GOT3 (cell line): ENCODE data around the gene MAGI1.
A peak's percentile ranks its signal among the peaks of the same experiment; 100 is the strongest.

Experiments used
- DNase-seq: peaks from one replicate; lab custom pipeline; 2025; ENCODE audit warnings: mixed read lengths; lab: John Stamatoyannopoulos, UW

Gene MAGI1

DNA sequence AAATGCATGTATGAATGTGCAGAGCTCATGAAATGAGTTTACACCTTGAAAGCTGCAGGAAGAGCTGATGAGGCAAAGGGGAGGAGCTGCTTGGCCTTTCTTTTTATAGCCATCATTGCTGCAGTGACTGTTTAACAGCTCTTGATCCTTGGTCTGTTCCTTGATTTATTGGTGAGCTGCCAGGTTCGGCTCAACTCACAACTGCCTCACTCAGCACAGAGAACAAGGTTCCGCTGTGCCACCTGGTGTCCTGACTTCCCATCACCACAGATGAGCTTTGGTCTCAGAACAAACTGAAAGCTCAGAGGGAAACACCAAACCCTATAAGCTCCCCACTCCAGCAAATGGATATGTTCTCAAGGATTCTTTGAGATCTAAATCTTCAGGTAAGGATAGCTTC, 626.1 kb downstream of the MAGI1 start:
- no peak for DNase-seq

DNA sequence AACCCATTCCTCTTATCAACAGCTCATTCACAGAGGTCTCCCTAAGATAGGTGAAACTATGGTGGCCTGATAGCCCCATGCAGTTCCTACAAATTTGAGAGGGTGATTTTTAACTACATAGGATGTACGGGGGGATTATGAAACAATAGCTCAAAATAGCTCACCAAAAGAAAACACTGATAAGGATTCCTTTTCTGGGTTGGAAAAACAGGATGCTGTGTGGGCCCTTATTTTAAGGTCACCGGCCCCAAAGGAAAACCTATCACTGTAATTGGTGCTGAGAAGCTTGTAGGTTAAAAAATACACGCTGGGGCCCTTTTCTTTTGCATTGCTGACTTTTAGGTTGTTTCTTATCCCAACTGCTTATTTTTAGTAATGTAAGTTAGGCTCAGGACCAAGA, 627.4 kb downstream of the MAGI1 start:
- no peak for DNase-seq

DNA sequence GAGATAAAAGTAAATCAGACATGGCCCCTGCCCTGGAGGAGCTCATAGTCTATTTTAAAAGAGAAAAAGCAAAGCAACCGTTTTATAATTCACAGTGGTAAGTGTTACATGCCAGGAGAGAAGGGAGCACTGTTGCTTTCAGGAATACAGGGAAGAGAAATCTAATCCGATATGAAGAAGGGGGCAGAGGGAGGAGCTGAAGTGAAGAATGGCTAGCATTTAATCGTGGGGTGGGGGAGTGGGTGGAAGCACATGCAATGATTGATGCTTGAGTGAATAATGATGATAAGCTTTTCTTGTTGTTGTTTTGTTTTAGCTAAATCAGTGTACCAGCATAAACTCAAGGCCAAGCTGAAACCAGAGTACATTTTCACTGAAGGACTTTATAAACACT, 629.5 kb downstream of the MAGI1 start:
- DNase-seq: no peak

DNA sequence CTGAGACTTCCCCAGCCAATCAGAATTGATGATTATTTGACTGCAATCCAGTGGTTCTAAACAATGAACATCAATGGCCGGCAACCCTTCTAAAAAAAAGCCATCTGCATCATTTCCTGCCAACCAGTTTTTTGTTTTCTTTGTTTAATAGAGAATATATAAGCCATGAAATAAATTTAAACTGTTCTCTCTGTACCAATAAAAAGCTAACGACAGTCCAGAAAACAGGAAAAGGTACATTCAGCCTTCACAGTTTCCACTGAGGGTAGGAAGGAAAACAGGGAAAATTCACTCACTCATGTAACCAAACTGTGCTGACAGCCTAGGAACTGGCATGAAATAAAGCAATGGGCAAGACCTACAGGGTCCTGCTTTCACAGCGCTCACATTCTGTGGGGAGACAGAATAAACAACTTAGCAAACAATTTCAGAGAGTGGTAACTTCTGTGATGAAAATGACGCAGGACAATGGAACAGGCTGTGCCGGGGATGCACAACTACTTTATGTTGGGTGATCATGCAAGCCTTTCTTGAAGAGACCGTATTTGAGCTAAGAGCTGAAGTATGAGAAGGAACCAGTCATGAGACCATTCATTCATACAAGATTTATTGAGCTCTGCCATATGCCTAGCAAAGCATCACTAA, 630.1 kb downstream of the MAGI1 start:
- DNase-seq: no peak

DNA sequence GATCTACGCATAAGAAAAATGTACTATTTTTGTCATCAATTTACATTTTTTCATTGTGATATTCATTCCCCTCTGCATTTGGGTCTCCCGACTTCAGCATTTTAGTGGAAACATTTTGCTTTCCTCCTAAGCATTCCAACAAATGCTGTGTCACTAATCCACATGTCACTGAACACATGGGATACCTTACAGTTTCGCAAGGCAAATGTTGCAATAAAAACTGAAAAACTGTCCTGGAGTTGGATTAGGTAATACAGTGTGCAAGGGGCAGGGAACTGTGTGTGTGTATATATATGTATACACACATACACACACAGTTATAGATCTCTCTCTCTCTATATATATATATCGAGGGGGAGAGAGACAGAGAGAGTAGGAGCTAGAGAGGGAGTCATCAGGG, 632.2 kb downstream of the MAGI1 start:
- no peak for DNase-seq

DNA sequence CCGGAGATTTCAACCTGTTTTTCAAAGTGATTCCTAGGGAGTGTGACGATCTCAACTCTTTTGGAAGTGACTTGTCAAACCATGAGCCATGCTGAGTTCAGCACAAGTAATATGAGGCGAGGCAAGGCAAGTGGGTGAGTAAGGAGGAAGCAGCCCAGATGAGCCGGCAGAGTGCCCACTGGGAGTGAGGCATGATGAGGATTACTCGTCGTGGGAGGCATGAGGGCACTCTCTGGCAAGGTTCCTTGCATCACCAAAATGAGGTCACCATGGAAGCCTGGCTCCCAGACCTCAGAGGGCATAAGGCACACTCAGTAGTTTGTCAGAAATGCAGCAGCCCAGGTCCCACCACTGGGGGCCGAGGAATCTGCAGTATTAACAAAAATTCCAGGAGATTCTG, 636.1 kb downstream of the MAGI1 start:
- DNase-seq: peak; percentile 61

DNA sequence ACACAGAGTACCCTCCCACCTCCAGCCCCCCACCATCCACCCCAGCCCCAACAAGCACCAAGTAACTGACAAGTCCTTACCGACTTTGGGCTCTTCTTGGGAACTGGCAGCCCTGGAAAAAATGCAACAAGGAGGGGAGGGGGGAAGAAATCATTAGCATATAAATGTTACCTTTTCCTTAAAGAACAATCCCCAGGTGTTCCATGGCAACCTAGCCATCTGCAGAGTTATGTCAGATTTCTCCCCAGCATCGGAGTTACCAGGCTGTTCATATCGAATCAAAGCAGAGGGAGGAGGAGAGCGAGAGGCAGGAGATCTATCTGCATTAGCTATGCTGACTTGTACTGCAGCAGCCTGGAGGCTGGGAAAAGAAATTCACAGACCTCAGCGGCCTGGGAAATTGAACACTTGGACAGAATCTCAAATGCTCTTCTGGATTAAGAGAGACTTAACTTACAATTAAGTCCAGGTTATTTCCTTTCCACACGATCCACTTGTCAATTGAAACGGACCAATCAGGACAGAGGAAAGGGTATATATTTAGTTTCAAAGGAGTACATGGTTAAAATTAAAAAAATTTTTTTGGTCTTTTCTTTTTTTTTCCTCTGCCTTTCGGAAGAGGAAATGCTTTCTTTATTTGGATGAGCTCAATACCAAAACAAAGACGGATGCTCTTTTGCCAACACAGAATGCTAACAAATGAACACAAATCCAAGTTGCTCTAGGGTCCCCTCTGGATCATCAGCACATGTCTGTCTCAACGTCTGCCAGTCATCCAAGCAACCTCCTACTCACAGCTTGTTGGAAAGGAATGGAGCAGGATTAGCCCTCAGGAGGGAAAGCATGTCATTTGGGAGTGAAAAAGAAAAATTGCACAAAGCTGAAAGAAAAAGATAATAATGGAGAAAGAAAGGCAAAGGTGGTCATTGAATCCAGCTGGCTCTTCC, 637.1 kb downstream of the MAGI1 start:
- DNase-seq: no peak

DNA sequence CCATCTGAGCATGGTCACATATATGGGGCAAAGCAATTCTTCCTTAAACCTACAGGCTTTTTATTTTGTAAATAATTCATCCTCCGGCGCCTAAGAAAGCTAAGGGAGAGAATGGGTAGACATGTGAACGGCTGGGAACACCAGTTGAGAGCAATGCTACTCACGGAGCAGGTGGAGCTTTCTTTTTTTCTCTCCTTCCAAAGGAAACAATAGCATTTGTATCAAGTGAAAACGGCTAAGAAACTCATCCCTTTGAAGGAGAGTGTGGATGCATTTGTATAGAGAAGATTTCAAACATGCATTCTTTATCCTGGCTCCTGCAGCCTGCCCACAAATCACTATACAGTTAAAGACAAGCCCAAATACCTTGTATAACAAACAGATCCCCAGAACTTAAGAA, 637.8 kb downstream of the MAGI1 start:
- DNase-seq: no peak

DNA sequence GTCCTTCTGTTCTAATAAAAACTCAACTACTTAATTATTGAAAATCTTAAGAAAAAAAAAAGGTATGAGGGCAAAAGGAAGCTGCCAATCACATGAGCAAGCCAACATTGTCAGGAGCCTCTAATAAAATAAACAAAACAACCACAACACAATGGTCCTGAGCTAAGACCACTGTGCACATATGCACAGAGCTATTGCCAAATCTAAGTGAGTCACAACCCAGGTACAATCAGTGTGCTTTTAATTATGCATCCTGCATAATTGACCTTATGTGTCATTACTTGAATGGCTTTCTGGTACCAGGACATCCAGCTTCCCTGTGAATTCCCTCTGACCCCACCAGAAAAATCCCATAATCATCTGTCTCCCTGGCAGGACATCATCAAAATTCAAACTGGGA, 639.8 kb downstream of the MAGI1 start:
- no peak for DNase-seq

DNA sequence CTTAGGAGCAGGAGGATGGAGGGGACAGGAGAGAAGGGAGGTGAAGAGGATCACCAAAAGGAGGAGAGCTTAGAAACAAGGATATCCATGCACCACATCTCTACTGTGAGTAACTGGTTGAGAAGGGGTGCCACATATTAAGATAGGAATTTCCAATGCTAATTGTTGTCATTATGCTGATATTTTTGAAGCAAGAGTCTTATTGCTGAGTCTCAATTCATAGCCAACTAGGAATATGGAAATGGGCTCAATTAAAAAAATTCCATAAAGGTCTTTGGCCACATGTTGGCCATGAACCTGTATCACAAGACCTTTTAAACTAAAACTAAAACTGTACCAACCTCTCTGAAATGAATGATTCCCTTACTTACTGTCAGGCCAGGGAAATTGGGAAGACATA, 642.6 kb downstream of the MAGI1 start:
- DNase-seq: no peak

DNA sequence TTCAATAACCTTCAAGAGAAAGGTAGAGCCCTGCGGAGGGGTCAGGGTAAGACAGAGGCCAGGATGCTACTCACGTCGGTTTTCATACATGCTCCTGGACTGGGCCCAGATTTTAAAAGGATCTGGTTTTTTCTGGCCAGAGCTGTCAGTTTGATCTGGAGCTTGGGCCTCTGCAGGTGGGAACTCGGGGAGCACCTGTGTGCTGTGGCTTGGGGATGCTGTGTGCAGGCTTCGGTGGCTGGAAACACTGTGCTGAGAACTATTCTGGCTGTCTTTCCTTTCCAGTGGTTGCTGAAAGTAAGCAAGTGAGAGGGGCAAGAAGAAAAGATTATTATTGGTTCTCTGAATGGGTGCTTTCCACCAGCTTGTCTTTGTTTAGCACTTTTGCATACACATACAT, 647.6 kb downstream of the MAGI1 start:
- no peak for DNase-seq

DNA sequence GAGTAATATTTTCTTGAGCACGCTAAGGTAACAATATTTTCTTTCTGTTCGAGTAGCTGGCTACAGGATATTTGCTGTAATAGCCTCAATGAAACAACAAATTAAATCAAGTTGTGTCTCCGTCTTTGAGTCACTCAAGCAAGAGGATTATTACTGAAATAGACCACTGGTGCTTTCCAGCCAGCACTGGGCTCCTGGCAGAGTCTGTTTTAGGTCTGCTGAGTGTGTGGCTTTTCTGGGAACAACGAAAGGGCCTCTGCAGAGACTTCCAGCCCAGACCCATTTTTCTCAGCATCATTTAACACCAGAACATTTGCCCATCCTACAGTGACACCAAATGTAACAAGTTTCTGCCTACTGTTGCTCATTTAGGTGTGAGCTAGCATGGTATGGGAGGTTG, 652.9 kb downstream of the MAGI1 start:
- no peak for DNase-seq

DNA sequence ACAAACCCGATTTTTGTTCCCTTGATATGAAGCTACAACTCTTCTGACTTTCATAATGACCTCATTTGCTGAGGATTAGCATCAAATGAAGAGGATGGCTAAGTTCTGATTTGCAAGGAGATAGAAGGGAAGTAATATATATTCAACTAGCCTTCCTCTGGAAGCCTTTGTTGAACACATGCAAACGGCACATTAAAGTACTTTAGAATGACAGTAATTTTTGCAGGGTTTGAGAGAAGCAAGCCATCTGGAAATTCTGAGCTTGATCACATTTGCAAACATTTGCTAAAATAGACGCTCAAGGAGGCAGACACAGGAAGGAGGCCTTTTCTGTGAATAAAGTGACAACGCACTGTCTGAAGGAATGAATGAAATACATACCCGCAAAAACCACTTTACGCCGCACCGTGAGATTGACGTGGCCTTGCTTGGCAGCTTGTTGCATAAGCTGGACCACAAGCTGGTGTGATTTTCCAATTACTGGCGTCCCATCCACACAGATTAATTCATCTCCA, 657.2 kb downstream of the MAGI1 start:
- no peak for DNase-seq

DNA sequence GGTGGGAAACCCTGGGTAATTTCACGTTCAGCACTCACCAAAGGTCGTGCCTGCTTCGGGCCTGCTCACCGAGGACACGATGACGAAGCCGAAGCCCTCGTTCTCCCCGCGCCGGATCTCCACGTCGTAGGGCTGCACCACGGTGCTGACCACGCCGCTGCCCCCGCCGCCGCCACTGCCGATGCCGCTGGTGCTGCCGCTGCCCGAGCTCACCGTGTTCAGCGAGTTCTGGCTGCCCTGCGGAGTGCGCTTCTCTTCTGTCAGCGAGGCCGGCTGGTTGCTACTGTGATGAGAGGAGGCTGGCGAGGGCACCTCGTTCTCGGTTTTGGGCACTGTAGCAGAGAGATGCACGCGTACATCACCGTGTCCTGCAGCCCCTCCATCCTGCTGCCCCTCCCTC, 659.5 kb downstream of the MAGI1 start:
- DNase-seq: no peak

DNA sequence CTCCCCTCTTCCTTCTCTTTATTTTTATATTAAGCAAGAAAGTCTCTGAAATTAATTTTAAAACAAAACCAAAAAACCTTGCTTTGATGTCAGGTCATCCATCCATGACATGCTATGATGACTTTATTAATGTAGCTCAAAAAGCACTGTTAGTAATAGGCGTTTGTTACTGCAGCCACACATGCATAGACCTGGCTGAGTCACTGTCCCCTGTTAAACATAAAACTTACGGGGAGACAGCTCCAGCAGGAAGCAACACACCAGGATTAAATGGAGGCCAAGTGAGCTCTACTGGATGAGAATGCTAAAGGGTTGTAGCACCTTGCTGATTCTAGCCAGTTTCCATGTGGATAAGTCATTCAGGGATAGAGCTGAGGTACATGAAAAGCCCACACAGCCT, 661.1 kb downstream of the MAGI1 start:
- DNase-seq: no peak

DNA sequence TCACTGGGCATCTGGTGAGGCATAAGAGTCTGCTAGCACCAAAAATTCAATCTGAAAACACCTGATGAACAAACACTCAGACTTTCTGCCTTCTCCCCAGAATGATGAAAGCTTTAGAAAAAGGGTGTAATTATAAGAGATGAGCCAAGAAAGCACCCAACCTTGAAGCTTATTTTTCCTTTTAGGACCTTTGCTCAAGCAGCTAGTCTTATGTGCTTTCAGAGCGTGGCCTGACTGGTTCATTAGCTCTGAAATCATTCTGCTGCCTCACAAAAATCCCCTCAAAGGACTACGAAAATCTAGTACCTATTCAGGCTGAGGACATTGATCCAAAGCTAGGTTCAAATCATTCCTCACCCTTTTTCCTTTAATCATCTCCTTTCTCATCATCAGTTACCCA, 662.3 kb downstream of the MAGI1 start:
- DNase-seq: no peak

DNA sequence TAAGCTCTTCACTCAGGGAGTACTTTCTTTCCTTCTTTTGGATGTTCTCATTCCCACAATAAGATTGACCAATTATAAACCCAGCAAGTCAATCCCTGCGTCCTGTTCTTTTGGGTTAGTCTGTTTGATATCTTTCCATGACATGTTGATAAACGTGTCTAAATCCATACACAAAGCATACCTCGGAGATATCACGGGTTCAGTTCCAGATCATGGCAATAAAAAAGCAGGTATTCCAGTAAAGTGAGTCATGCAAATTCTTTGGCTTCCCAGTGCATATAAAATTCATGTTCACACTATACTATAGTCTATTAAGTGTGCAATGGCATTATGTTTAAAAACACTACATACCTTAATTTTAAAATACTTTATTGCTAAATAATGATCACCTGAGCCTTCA, 667.7 kb downstream of the MAGI1 start:
- no peak for DNase-seq

DNA sequence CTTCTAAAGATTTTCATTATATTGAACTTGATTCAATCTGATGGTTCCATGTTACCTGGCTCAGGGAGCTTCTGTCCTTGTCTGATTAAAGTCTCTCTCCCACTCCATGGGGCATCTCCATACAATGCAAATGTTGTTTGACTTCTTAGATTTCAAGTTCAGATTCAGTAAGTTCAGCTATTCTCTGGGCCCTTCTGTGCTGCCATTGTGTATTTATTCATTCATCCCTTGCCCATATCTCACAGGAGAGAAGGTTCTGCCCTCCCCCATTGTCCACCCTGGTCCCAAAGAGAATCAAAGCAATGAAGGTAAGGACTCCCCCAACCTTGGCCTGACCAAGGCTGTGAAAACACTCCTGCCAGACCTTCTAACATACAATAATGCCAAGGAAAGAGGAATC, 669.9 kb downstream of the MAGI1 start:
- no peak for DNase-seq

DNA sequence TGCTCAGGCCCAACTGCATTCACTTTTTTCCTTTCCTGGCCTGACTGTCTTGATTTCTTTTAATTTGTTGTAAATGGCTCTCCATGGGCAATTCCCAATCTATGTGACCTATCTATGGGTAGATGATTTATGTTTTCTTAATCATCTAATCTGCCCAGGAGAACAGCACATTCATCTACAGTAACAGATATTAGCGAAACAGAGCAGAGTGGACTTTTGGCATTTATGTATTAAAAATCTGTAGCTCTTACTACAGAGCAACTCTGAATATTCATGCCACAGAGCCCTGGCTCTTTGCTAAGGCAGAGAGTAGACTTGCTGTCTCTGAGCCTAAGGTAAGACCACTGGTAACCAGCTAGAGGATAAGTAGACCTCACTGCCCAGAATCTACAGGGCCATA, 676.0 kb downstream of the MAGI1 start:
- DNase-seq: no peak

DNA sequence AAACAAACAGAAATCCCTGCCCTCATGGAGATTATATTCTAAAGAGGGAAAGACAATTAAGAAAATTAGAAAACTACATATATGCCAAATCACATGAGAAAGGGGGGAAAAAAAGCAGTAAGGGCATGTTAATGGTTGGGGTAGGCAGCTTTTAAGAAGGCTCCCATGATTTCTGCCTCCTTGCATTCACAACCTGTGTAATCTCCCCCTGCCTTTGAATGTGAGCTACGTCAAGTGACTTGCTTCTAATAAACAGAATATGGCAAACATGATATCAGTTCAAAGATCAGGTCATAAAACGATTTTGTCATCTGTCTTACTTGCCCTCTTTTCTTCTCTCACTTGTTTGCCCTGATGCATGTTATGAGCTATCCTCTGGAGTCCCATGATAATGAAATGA, 677.3 kb downstream of the MAGI1 start:
- DNase-seq: no peak

DNA sequence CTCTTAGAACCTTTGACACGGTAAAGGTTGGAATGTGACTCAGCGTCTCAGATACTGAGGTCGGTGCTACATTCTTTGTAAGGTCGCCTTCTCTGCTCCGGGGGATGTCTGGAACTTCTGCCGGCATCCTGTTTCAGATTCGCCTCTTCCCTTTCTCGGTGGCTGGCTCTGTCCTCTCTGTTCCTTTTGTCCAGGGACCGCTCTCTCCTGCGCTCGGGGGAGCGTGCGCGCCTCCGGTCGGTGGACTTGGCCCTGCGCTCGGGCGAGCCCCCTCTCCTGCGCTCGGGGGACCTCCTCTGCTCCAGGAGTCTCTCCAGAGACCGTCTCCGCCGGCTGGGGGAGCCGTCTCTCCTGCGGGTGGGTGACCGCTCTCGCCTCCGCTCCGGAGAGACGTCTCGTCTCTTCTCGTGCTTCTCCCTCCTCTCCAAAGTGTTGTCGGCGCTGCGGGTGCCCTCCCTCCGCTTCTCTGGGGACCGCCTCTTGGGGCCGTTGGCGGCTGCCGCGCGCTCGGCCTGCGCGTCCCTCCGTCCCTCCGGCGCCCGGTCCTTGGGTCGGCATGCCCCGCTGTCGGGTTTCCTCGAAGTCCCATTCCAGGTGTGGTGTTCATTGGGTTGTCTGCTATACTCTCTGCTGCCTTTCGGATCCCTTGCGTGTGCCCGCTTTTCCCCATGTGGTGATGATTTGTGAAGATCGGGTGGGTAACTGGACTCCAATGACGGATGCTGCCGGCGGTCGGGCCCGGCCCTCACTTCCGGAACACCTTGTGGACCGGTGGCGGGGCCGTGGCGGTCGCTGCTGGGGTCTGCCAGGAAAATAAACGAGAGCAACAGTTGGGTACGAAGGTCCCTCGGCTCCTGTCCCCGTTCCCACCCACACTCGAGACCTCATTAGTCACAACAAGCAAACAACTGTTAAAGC, 682.1 kb downstream of the MAGI1 start:
- no peak for DNase-seq

DNA sequence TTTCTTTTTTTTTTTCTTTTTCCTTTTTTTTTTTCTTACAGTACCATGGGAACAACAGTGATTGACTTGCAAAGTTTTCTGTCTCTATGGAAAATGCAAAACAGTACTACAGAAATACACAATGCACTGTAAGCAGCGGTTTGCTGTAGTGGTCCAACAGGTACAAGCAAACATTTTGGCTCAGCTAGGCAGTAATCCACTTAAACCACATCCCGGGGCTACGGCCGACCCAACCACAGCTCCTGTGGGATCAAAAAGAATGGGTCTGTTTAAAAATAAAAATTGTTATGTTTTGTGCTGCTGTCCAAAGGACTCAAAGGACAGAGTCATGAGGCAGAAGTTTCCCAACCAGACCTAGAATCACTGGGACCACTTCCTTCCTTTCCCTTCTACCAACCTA, 683.8 kb downstream of the MAGI1 start:
- DNase-seq: no peak
